ENCODE measurements around the gene SCGB1A1. TPM values are rescaled to one million over a fixed set of nuclear protein-coding genes. Genes with fewer than 3 reads are reported as not detected.
"Not testable (repeated sequence)": the region's sequence is repeated elsewhere in the genome, so short reads cannot be mapped to it uniquely, and the experiment has no call there.

SCGB1A1 gene
- total and polyA plus RNA-seq, 2 donors = 1.5 to 27.2 TPM

DNA sequence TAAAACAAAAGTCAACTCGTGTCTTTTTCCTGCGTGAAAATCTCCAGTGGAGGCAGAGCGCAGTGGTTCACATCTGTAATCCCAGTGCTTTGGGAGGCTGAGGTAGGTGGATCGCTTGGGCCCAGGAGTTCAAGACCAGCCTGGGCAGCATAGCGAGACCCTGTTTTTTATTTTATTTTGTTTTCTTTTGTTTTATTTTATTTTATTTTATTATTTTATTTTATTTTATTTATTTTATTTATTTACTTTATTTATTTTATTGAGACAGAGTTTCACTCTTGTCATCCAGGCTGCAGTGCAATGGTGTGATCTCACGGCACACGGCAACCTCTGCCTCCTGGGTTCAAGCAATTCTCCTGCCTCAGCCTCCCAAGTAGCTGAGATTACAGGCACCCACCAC is 31.1 kb downstream of the SCGB1A1 start:
- not testable (repeated sequence) for H3K4me1 ChIP-seq (ENCODE audit: control insufficient read depth in 2 of 2, insufficient read depth in 2 of 2, low read length in 2 of 2); H3K36me3 ChIP-seq (ENCODE audit: control insufficient read depth in 2 of 2, insufficient read depth in 2 of 2, low read length in 1 of 2); H3K4me3 ChIP-seq (ENCODE audit: low read length in 2 of 2); H3K27ac ChIP-seq (ENCODE audit: low read depth in 1 of 2, low read length in 1 of 2); H3K27me3 ChIP-seq (ENCODE audit: control insufficient read depth in 2 of 2, insufficient read depth in 1 of 2, low read length in 1 of 2); H3K9me3 ChIP-seq (ENCODE audit: control insufficient read depth in 2 of 2, insufficient read depth in 1 of 2, low read length in 1 of 2); DNase-seq (ENCODE audit: low read depth in 6 of 9, low spot score in 9 of 9)
- WGBS = 91% methylated on average over 7 of the region's 7 CpGs

- H3K9me3 ChIP-seq (ENCODE audit: control insufficient read depth in 2 of 2, insufficient read depth in 1 of 2, low read length in 1 of 2) = no peaks in the 10 kb centered on the region
- no peaks in the 10 kb centered on the region for H3K4me1 ChIP-seq (ENCODE audit: control insufficient read depth in 2 of 2, insufficient read depth in 2 of 2, low read length in 2 of 2)
- WGBS = 93% methylated on average over 15 of the region's 15 CpGs
- H3K4me3 ChIP-seq (ENCODE audit: low read length in 2 of 2) = no peak overlapping the region
- no peak overlapping the region for H3K27ac ChIP-seq (ENCODE audit: low read depth in 1 of 2, low read length in 1 of 2)
- no peaks in the 10 kb centered on the region for H3K36me3 ChIP-seq (ENCODE audit: control insufficient read depth in 2 of 2, insufficient read depth in 2 of 2, low read length in 1 of 2)
- H3K27me3 ChIP-seq (ENCODE audit: control insufficient read depth in 2 of 2, insufficient read depth in 1 of 2, low read length in 1 of 2) = peaks cover 0 to 6% of the 10 kb centered on the region in 2 donors
- DNase-seq (ENCODE audit: low read depth in 6 of 9, low spot score in 9 of 9) = no peak
Measured at GRCh38 chr11:62450543-62451240, 31.9 kb downstream of the SCGB1A1 start.

- no peak overlapping the region for H3K4me3 ChIP-seq (ENCODE audit: low read length in 2 of 2)
Measured at GRCh38 chr11:62451241-62451621, 32.4 kb downstream of the SCGB1A1 start.

GRCh38 chr11:62452261-62452660 is 33.4 kb downstream of the SCGB1A1 start:
- no peaks in the 10 kb centered on the region for H3K4me1 ChIP-seq (ENCODE audit: control insufficient read depth in 2 of 2, insufficient read depth in 2 of 2, low read length in 2 of 2)
- H3K4me3 ChIP-seq (ENCODE audit: low read length in 2 of 2) = no peak overlapping the region
- no peak overlapping the region for H3K27ac ChIP-seq (ENCODE audit: low read depth in 1 of 2, low read length in 1 of 2)
- no peaks in the 10 kb centered on the region for H3K36me3 ChIP-seq (ENCODE audit: control insufficient read depth in 2 of 2, insufficient read depth in 2 of 2, low read length in 1 of 2)
- peaks cover 0 to 2% of the 10 kb centered on the region in 2 donors for H3K9me3 ChIP-seq (ENCODE audit: control insufficient read depth in 2 of 2, insufficient read depth in 1 of 2, low read length in 1 of 2)
- WGBS = 96% methylated on average over 6 of the region's 6 CpGs
- H3K27me3 ChIP-seq (ENCODE audit: control insufficient read depth in 2 of 2, insufficient read depth in 1 of 2, low read length in 1 of 2) = no peaks in the 10 kb centered on the region
- no peak for DNase-seq (ENCODE audit: low read depth in 6 of 9, low spot score in 9 of 9)

More at GRCh38 chr11:62451241-62451621, 32.4 kb downstream of the SCGB1A1 start:
- peaks cover 0 to 2% of the 10 kb centered on the region in 2 donors for H3K27me3 ChIP-seq (ENCODE audit: control insufficient read depth in 2 of 2, insufficient read depth in 1 of 2, low read length in 1 of 2)
- WGBS = 96% methylated on average over 8 of the region's 8 CpGs
- no peaks in the 10 kb centered on the region for H3K4me1 ChIP-seq (ENCODE audit: control insufficient read depth in 2 of 2, insufficient read depth in 2 of 2, low read length in 2 of 2)
- H3K27ac ChIP-seq (ENCODE audit: low read depth in 1 of 2, low read length in 1 of 2) = no peak overlapping the region
- DNase-seq (ENCODE audit: low read depth in 6 of 9, low spot score in 9 of 9) = no peak
- no peaks in the 10 kb centered on the region for H3K36me3 ChIP-seq (ENCODE audit: control insufficient read depth in 2 of 2, insufficient read depth in 2 of 2, low read length in 1 of 2)
- H3K9me3 ChIP-seq (ENCODE audit: control insufficient read depth in 2 of 2, insufficient read depth in 1 of 2, low read length in 1 of 2) = peaks cover 0 to 2% of the 10 kb centered on the region in 2 donors

DNA sequence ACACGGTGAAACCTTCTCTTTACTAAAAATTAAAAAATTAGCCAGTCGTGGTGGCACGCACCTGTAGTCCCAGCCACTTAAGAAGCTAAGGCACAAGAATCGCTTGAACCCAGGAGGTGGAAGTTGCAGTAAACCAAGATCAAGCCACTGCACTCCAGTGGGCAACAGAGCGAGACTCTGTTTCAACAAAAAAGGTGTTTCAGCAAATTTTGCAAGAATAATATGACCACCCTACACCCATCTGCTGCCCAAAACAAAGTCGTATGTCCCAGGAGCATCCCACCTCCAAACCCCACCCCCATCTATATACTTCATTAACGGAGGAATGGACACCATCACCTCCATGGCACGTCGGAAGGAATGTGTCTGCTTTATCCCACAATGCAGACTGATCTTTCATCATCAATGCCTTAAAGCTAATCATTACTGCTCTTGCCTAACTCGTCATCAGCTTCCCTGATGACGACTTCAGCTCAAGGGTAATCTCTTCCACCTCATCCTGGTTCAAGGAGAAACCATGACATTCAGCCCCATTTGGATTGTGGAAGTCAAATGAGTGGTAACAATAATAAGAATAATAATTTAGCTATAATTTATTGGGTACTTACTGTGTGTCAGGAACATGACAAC is 34.1 kb downstream of the SCGB1A1 start:
- Histone ChIP-seq H3K27me3 (ENCODE audit: control insufficient read depth in 2 of 2, insufficient read depth in 1 of 2, low read length in 1 of 2) (no peaks in the 10 kb centered on the region), H3K27ac (ENCODE audit: low read depth in 1 of 2, low read length in 1 of 2) (no peak overlapping the region), H3K4me1 (ENCODE audit: control insufficient read depth in 2 of 2, insufficient read depth in 2 of 2, low read length in 2 of 2) (no peaks in the 10 kb centered on the region), H3K36me3 (ENCODE audit: control insufficient read depth in 2 of 2, insufficient read depth in 2 of 2, low read length in 1 of 2) (no peaks in the 10 kb centered on the region), H3K4me3 (ENCODE audit: low read length in 2 of 2) (no peak overlapping the region), H3K9me3 (ENCODE audit: control insufficient read depth in 2 of 2, insufficient read depth in 1 of 2, low read length in 1 of 2) (peaks cover 0 to 2% of the 10 kb centered on the region in 2 donors)
- no peak for DNase-seq (ENCODE audit: low read depth in 6 of 9, low spot score in 9 of 9)
- 97% methylated on average over 11 of the region's 11 CpGs for WGBS

DNA sequence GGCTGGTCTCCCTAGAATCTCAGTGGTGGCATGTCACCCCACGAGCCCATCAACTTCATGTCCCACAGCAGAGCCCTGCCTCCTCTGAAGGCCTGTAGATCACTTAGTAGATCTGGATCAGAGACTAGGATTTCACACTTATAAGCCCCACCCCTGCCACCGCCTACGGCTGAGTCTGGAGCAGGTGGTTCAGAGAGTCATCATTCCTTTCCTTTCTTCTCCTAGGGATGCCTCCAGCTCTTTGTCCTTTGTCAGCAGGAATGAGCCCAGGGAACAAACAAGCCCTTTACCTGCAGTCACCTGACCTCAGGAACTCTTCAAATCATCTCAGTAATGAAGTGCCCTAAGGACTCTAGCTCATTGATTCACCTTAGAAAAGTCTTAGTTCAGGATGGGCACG is 37.8 kb downstream of the SCGB1A1 start:
- Histone ChIP-seq H3K27ac (ENCODE audit: low read depth in 1 of 2, low read length in 1 of 2) (no peak overlapping the region), H3K36me3 (ENCODE audit: control insufficient read depth in 2 of 2, insufficient read depth in 2 of 2, low read length in 1 of 2) (no peaks in the 10 kb centered on the region), H3K4me1 (ENCODE audit: control insufficient read depth in 2 of 2, insufficient read depth in 2 of 2, low read length in 2 of 2) (no peaks in the 10 kb centered on the region), H3K4me3 (ENCODE audit: low read length in 2 of 2) (no peak overlapping the region), H3K9me3 (ENCODE audit: control insufficient read depth in 2 of 2, insufficient read depth in 1 of 2, low read length in 1 of 2) (peaks cover 0 to 2% of the 10 kb centered on the region in 2 donors), H3K27me3 (ENCODE audit: control insufficient read depth in 2 of 2, insufficient read depth in 1 of 2, low read length in 1 of 2) (no peaks in the 10 kb centered on the region)
- DNase-seq (ENCODE audit: low read depth in 6 of 9, low spot score in 9 of 9) = no peak
- WGBS = 96% methylated on average over 4 of the region's 4 CpGs

DNA sequence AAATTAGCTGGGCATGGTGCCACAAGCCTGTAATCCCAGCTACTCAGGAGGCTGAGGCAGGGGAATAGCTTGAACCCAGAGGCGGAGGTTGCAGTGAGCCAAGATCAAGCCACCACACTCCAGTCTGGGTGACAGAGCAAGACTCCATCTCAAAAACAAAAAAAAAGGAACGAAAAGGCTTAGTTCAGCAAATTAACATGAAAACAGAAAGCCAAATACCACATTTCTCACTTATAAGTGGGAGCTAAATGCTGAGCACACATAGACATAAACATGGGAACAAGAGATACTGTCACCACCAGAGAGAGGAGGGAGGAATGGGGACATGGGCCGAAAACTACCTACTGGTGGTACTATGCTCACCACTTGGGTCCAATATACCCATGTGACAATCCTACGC is 38.6 kb downstream of the SCGB1A1 start:
- 93% methylated on average over 4 of the region's 4 CpGs for WGBS
- Histone ChIP-seq H3K4me3 (ENCODE audit: low read length in 2 of 2) (no peak overlapping the region), H3K4me1 (ENCODE audit: control insufficient read depth in 2 of 2, insufficient read depth in 2 of 2, low read length in 2 of 2) (no peaks in the 10 kb centered on the region), H3K36me3 (ENCODE audit: control insufficient read depth in 2 of 2, insufficient read depth in 2 of 2, low read length in 1 of 2) (no peaks in the 10 kb centered on the region), H3K9me3 (ENCODE audit: control insufficient read depth in 2 of 2, insufficient read depth in 1 of 2, low read length in 1 of 2) (peaks cover 0 to 2% of the 10 kb centered on the region in 2 donors), H3K27me3 (ENCODE audit: control insufficient read depth in 2 of 2, insufficient read depth in 1 of 2, low read length in 1 of 2) (no peaks in the 10 kb centered on the region), H3K27ac (ENCODE audit: low read depth in 1 of 2, low read length in 1 of 2) (no peak overlapping the region)
- no peak for DNase-seq (ENCODE audit: low read depth in 6 of 9, low spot score in 9 of 9)

DNA sequence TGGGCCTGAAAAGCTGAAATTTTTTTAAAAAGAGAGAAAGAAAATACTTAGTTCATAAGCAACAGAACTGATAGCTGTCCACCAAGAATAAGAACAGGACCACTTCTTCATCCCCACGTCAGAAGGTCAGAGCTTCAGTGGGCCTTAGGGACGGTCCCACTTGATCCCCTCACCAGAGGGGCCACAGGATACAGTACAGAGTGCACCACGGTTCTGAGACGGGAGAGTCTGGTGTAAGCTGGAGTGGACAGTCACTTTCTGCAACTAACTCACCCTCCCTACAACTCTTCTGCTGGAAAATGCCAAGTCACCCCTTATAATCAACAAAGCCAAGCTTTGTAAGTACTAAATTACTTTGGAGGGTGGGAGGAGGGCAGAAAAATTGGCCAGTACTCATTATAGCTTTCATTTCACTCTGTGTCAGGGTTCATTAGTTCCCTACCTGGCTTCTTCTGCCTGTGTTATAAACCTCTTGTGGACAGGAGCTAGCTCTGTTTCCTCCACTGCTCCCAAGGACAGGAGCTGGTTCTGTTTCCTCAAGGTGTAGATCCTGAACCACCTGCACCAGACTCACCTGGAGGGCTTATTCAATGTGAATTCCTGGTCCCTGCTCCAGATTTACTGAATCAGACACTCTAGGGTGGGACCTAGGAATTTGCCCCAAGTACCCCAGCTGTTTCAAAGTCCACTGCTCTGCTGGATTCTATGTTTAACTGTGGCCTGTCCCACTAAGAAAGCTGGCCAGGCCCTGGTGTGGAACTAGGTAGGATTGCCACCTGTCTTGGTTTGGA is 39.6 kb downstream of the SCGB1A1 start:
- H3K27ac ChIP-seq (ENCODE audit: low read depth in 1 of 2, low read length in 1 of 2) = no peak overlapping the region
- no peak overlapping the region for H3K4me3 ChIP-seq (ENCODE audit: low read length in 2 of 2)
- no peak for DNase-seq (ENCODE audit: low read depth in 6 of 9, low spot score in 9 of 9)
- 70% methylated on average over 4 of the region's 4 CpGs for WGBS
- no peaks in the 10 kb centered on the region for H3K27me3 ChIP-seq (ENCODE audit: control insufficient read depth in 2 of 2, insufficient read depth in 1 of 2, low read length in 1 of 2)
- H3K4me1 ChIP-seq (ENCODE audit: control insufficient read depth in 2 of 2, insufficient read depth in 2 of 2, low read length in 2 of 2) = no peaks in the 10 kb centered on the region
- H3K36me3 ChIP-seq (ENCODE audit: control insufficient read depth in 2 of 2, insufficient read depth in 2 of 2, low read length in 1 of 2) = no peaks in the 10 kb centered on the region
- H3K9me3 ChIP-seq (ENCODE audit: control insufficient read depth in 2 of 2, insufficient read depth in 1 of 2, low read length in 1 of 2) = peaks cover 0 to 2% of the 10 kb centered on the region in 2 donors

- 89% methylated on average over 1 of the region's 1 CpG for WGBS
- H3K4me3 ChIP-seq (ENCODE audit: low read length in 2 of 2) = no peak overlapping the region
- no peak for DNase-seq (ENCODE audit: low read depth in 6 of 9, low spot score in 9 of 9)
- no peaks in the 10 kb centered on the region for H3K4me1 ChIP-seq (ENCODE audit: control insufficient read depth in 2 of 2, insufficient read depth in 2 of 2, low read length in 2 of 2)
- H3K27me3 ChIP-seq (ENCODE audit: control insufficient read depth in 2 of 2, insufficient read depth in 1 of 2, low read length in 1 of 2) = no peaks in the 10 kb centered on the region
- peaks cover 0 to 2% of the 10 kb centered on the region in 2 donors for H3K9me3 ChIP-seq (ENCODE audit: control insufficient read depth in 2 of 2, insufficient read depth in 1 of 2, low read length in 1 of 2)
- no peak overlapping the region for H3K27ac ChIP-seq (ENCODE audit: low read depth in 1 of 2, low read length in 1 of 2)
- H3K36me3 ChIP-seq (ENCODE audit: control insufficient read depth in 2 of 2, insufficient read depth in 2 of 2, low read length in 1 of 2) = no peaks in the 10 kb centered on the region
Measured at GRCh38 chr11:62459080-62459479, 40.2 kb downstream of the SCGB1A1 start.
